ENCODE measurements around the gene TMEM253.

DNA sequence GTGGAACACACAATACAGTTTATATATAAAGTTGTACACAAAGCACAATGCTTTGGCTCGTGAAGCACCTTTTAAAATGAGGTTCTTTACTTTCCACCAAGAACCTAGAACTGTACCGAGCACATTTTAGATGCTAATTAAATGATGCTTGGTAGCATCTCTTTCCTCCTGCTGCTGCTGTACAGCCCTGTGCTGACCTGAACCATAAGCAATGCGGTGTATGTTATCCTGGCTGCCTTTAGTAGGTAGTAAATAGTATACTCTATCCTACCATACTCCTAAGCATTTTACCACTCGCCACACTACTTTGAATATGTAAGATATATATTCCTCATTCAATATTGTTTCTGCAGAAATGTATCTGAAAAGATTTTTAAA is 46.1 kb upstream of the TMEM253 start:
- TF ChIP-seq, protein P1, sequence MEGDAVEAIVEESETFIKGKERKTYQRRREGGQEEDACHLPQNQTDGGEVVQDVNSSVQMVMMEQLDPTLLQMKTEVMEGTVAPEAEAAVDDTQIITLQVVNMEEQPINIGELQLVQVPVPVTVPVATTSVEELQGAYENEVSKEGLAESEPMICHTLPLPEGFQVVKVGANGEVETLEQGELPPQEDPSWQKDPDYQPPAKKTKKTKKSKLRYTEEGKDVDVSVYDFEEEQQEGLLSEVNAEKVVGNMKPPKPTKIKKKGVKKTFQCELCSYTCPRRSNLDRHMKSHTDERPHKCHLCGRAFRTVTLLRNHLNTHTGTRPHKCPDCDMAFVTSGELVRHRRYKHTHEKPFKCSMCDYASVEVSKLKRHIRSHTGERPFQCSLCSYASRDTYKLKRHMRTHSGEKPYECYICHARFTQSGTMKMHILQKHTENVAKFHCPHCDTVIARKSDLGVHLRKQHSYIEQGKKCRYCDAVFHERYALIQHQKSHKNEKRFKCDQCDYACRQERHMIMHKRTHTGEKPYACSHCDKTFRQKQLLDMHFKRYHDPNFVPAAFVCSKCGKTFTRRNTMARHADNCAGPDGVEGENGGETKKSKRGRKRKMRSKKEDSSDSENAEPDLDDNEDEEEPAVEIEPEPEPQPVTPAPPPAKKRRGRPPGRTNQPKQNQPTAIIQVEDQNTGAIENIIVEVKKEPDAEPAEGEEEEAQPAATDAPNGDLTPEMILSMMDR (IDR thresholded peaks at IDR 0.05): no peak
- no peak for TF ChIP-seq ZFX (IDR thresholded peaks at IDR 0.05; ENCODE audit: borderline replicate concordance)
